Measurements from ENCODE around the gene USP32.

USP32 gene

GRCh38 chr17:60147553-60148223, 244.2 kb downstream of the USP32 start:
- DNase-seq: no peak

- DNase-seq: no peak
Observed at GRCh38 chr17:60146206-60146605, 245.7 kb downstream of the USP32 start.

DNA sequence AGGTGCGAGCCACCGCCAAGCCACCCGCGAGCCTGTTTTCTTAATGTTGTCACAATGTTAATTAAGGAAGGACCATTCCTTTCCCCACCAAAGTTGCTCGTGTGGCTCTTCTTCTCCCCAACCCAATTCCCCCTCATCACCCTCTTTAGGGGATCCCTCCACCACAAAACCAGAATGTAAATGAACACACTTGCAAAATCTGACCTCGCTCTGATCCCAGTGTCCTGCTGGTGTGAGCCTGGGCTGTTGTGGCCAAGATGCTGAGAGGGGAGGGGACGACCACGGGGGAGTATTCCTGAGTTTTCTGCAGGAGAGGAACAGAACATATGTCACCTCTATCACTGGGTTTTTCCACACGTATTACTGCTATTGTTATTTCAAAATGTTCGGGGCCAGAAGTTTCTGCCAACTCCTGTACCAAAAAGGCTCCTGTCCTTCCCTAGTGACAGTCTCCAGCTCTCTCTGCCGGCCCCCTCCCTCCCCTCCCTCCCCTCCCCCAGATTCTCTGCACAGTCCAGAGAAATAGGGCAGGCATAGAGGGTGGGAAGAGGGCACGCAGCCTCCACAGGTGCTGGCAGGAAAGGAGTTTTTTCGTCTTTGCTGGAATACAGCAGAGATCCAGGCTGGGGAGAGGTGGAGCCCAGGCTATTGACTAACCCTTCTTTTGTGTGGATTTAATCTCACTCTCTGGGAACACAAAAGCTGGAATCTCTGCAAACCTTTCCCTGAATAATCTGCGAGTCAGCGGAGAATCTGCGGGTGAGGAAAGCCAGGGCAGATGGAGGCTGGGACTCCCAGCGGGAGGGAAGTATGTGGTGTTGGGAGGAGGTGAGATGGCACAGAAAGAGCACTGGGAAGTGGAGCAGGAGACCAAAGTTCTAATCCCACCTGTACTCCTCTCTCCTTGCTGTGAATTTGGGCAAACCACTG, 246.7 kb downstream of the USP32 start:
- DNase-seq: no peak

DNA sequence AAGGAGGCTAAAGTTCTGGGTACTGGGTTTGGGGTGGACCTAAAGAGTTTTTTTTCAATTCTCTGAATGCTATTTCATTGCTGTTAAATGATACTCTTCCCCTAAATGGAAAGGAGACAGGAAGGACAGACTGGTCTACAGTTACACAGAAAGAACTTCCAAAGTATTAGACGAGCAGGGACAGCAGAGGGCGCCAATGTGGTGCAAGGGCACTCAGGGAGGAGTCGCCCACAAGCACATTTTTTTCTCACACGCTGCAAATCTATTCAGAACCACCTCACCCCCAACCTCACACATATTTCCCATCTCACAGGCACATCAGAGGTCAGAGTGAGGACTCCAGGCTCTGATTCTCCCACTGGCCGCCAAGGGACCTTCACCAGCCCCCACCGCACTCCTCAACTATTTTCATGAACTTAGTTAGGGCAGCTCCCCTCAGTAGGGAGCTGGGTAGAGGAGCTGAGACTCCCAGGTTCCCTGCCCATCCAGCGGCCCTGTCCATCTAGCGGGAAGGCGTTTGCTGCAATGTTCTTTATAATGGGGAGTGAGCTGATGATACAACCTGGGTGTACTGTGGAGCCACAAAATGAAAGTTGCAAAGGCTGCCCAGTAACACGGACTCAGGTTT, 248.9 kb downstream of the USP32 start:
- DNase-seq: peak; percentile 86

GRCh38 chr17:60141111-60142018, 250.6 kb downstream of the USP32 start:
- DNase-seq: no peak

DNA sequence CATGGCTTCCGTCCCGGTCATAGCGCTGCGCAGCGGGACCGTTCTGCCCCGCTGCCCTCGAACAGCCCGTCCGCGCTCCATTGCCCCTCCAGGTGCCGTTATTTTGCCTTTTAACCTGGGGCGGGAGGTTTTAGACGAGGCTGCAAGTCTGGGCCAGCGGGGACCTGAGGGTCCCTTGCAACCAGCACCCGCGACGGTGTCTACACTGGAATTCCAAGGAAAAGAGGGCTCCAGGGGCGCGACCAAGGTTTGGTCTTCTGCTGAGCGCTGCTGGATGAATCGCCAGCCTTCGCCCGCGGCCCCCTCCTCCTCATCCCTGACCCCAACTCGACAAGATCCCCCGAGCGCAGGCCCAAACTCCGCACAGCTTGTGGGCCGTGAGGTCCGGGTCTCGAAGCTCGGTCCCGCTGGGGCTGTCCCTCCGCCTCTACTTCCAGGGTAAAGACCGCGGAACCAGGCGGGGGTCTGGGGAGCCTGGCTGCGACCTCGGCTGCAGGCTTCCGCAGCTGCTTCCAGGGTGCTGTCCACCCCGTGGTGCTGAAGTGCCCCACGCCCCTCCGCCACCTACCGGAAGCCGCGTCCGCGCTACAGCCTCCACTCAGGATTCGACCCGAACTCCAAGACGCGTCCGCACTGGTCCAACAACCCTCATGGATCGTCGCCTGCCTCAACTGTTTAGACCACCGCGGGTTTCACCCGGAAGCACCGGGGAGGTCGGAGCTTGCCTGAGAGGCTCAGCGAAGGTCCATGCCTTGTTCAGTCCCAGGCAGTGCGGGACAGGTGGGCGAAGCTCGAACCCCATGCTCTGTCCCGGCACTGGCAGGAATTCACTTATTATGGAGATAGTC, 252.3 kb downstream of the USP32 start:
- DNase-seq: peak; percentile 85

GRCh38 chr17:60138769-60139437, 253.0 kb downstream of the USP32 start:
- DNase-seq: no peak

DNA sequence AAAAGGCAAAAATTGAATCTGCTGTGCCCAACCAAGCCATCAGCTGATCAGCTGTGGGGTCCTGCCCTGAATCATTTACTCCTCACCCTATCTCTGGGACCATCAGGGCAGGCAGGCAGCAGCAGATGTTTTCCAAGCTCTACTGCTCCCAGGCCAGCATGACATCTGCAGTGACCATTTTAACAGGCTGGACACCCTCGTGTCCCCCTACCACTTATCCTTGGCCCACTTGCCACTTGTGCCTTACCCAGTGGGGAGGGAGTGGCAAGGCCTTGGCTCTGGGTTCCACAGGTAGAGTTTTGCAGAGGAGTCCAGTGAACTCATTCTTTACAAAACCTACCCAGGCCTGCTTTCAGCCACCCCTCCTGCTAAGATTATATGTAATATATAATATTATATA, 254.2 kb downstream of the USP32 start:
- no peak for DNase-seq

DNA sequence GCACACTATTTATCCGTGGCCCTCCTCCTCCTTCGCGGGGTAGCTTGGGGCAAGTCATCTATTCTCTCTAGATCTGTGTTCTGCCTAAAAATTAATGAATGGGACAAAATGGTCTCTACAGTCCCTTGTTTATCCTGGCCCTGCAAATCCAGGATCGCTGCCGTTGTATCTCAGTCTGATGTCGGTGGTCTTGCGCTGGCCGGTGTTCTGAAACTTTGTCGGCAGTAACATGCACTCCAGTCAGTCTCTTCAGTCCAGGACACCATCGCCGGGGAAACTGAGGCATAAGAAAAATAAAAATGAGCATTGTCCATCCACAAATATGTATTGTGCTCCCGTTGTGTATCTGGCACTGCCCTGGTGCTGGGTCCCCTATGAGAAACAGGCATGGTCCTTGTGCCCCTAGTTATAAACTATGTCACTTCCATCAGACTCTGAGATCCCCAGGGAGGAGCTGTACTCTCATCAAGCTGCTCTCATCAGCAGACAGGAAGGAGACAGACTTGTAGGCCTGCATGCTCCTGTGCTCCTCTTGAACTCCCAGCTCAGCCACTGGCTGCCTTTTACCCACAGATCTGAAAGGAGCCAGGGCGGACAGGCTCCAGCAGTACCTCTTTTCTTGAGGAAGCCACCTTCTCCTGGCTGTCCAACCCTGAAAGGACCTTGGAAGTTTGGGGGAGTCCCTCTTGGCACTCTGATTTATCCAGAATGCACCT, 255.8 kb downstream of the USP32 start:
- DNase-seq: peak; percentile 12

DNA sequence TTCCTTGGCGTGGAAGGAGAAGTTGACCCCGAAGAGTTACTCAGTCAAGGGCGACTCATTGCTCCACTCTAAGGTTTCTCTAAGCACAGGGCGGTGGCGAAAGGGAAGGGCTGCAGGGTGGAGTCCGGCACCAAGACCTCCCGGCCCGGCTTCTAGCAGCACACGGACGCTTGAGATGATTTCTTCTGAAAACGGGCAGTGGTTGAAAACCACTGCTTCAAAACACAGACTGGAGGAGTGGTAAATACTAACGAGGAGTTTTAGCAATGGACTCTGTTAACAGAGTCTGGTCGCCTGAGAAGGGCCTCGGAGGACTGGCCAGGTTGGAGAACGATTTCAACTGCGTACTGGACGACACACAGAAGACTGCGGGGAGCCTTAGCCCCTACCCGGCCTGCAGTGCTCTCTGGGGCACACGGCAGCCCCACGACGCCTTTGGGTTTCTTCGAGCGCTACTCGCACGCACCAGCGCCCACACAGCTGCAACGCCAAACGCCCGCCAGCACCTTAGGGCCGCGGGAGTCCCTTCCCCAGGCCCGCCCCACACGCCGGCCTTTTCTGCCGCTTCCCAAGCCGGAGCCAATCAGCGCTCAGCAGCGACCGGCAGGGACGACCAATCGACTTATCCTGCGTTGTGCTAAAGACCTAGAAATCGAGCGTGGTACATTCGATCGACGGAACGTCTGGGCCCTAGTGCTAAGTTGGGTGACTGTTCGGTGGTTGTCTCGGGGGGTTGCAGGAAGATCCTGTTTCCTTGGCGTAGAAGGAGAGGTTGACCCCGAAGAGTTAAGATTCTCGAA, 256.6 kb downstream of the USP32 start:
- DNase-seq: peak; percentile 91

GRCh38 chr17:60134396-60135150, 257.4 kb downstream of the USP32 start:
- DNase-seq: peak; percentile 1

DNA sequence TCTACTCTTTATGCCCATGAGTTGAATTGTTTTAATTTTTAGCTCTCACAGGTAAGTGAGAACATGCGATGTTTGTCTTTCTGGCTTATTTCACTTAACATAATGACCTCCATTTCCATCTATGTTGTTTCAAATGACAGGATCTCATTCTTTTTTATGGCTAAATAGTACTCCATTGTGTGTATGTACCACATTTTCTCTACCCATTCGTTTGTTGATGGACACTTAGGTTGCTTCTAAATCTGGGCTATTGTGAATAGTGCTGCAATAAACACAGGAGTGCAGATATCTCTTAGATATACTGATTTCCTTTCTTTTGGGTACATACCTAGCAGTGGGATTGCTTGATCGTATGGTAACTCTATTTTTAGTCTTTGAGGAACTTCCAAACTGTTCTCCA, 261.5 kb downstream of the USP32 start:
- DNase-seq: no peak

DNA sequence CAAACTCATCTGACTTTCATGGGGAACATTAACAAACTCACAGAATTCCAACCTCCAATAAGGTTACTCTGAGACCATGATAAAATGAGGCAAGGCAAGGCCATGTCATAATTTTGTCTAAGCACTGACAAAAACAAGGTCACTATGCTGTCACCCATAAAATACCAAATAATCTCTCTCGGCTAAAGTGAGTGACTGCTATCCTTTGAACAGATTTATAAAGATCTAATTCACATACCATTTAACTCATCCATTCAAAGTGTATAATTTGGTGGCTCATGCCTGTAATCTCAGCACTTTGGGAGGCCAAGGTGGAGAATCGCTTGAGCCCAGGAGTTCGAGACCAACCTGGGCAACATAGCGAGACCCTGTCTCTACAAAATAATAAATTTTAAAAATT, 262.8 kb downstream of the USP32 start:
- DNase-seq: no peak

Measured in femur (tissue), 1 donor.